ENCODE data around the gene FCGR3A.
"Not testable (repeated sequence)": the region's sequence is repeated elsewhere in the genome, so short reads cannot be mapped to it uniquely, and the experiment has no call there.

FCGR3A gene

GRCh38 chr1:161571703-161572102, 22.1 kb upstream of the FCGR3A start:
- not testable (repeated sequence) for H3K27ac ChIP-seq, H3K4me1 ChIP-seq, H3K9me3 ChIP-seq, H4K20me1 ChIP-seq, H3K9ac ChIP-seq, H3K4me3 ChIP-seq, H3K36me3 ChIP-seq, H3K27me3 ChIP-seq, H3K4me2 ChIP-seq

DNA sequence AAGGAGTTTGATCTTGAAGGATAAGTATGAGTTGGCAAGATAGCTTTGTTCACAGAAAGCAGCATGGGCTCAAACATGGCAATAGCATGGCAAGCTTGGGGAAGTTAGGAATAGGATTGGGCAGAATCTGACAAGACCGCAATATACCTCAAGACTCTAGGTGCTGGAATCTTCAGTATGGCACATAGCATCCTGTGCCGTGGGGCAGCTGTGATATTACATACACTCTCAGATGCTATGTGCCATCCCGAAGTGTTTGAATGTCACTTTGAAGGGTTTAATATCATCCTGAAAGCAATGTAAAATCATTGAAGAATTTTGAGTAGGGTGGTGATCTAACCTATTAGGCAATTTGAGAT, 17.0 kb upstream of the FCGR3A start:
- H3K27ac ChIP-seq, H3K27me3 ChIP-seq, H3K9me3 ChIP-seq, H3K4me1 ChIP-seq, H3K36me3 ChIP-seq, H3K4me2 ChIP-seq, H4K20me1 ChIP-seq, H3K4me3 ChIP-seq, H3K9ac ChIP-seq: not testable (repeated sequence)

DNA sequence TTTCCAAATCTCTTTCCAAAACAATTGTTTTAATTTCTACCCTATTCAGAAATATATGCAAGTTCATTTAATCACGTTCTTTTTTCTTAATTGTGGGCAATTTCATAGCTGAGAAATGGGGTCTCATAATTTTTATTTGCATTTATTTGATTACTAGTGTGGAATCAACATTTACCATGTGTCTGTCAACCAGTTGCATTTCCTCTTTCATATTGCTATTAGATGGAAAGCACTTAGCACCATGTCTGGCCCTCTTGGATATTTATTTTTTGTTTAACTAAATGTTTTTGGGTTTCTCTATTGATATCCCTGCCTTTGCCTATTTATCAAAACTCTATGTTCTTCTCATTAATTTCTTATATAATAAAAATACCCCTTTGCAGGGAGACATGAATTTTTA, 13.9 kb upstream of the FCGR3A start:
- not testable (repeated sequence) for H3K9me3 ChIP-seq, H4K20me1 ChIP-seq, H3K9ac ChIP-seq, H3K4me2 ChIP-seq, H3K4me1 ChIP-seq, H3K27me3 ChIP-seq, H3K27ac ChIP-seq, H3K36me3 ChIP-seq, H3K4me3 ChIP-seq

DNA sequence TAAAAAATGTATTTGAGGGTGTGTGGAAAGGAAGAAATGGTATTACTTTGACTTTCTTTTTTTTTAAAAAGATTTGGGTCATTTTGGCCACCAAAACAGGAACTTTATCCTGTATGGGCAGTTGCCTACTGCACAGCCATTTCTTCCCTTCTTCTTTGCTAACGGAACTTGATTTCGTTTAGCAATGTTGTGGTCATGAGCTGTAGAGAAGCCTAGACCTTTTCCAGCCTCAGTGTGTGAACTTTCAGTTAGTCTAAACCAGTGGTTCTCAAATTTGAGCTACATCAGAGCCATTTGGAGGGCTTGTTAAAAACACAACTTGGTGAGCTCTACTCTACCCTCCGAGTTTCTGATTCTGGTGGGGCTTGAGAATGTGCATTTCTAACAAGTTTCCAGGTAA, 12.8 kb upstream of the FCGR3A start:
- H3K36me3 ChIP-seq, H3K9me3 ChIP-seq, H3K4me3 ChIP-seq, H3K4me1 ChIP-seq, H3K4me2 ChIP-seq, H4K20me1 ChIP-seq, H3K9ac ChIP-seq, H3K27ac ChIP-seq, H3K27me3 ChIP-seq: not testable (repeated sequence)

DNA sequence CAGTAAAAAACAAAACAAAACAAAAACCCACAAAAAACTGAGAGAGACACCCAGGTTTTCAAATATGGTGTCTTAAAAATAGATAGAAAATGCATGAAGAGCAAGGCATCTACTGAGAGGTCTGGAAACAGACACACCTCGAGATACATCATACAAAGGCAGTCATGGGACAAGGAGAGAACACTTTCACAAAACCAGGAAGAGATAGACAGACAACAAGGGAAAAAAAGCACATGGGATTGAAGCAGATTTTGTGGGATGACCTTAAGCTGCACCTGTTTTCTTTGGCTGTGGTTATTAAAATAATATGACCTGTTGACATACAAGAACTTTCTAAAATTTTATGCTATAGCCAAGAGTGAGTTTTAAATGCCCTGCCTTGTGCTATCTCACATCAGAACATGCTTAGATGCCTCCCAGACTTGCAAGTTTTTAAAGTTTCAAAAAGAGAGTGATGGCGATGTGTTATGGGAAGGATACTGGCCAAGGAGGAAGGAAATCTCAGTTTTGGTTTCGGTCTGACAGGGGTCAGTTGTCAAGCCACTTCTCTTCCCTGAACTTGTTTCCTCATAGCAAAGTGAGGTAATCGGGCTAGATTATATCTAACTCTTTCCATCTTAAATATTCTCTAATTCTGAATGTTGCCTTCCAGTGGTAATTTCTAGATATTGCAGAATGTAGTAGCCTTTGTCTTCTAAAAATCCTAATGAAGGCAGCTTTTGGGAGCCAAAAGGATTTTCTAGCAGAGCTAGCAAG, 11.5 kb upstream of the FCGR3A start:
- H3K27ac ChIP-seq, H3K9me3 ChIP-seq, H3K9ac ChIP-seq, H3K36me3 ChIP-seq, H3K4me3 ChIP-seq, H3K4me1 ChIP-seq, H3K27me3 ChIP-seq, H4K20me1 ChIP-seq, H3K4me2 ChIP-seq: not testable (repeated sequence)

DNA sequence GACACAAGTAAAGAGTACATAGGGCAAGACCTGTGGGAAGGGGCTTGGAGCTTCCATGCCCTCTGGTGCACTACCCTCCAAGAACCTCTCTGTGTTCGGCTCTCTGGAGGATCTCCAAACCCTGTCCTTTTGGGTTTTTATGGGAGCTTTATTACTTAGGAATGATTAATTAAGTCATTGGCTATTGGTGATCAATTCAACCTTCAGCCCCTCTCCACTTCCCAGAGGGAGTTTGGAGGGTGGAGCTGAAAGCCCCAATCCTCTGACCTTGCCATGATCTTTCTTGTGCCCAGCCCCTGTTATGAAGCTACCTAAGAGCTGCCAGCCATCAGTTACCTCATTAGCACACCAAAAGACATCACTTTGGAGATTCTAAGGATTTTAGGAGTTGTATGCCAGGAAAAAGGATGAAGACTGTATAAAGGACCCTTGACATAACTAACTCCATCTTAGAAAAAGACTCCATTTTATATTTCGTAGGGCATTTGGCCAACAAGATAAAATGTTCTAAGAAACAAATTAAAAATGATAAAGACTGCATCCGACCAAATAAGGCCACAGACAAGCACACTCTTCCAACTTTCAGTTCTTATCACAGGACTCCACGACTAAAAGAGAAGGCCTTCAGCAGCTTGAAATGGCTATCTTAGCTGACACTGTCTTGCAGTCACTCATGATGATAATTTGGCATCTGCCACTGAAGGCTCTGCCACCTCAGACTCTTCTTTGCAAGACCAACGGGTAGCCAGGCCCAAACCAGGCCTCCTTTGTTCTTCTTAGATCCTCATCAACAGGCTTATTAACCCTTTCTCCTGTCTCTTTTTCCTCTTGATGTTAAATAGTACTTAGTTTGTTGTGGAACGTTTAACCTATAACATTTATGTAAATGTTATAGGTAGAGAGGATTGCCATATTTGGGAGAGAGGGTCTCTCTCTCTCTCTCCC, 8.2 kb upstream of the FCGR3A start:
- H3K4me3 ChIP-seq, H3K27me3 ChIP-seq, H3K27ac ChIP-seq, H3K9ac ChIP-seq, H3K9me3 ChIP-seq, H3K4me1 ChIP-seq, H3K36me3 ChIP-seq, H4K20me1 ChIP-seq, H3K4me2 ChIP-seq: not testable (repeated sequence)

- H3K9me3 ChIP-seq, H3K27ac ChIP-seq, H3K4me2 ChIP-seq, H3K4me3 ChIP-seq, H3K36me3 ChIP-seq, H4K20me1 ChIP-seq, H3K4me1 ChIP-seq, H3K9ac ChIP-seq, H3K27me3 ChIP-seq: not testable (repeated sequence)
These were observed 7.4 kb upstream of the FCGR3A start for GRCh38 chr1:161556990-161557389.

DNA sequence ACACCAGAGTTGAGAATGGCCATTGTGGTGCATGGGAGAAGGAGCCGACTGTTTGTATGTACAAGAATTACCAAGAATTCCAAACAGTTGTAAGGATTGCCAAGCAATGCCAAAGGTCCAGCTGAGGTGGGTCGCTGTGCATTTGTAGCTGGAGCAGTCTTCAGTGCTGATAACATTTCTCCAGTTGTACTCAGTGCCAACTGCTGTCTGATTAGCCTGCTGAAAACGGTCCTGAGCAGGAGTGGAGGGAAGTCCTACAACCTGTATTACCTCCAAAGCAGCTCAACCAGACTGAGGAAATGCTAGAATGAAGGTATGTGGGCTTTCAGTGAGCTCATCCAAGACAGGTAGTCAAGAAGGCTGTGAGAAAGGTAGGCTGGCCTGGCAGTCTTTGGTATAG, 6.5 kb upstream of the FCGR3A start:
- H4K20me1 ChIP-seq, H3K4me3 ChIP-seq, H3K9me3 ChIP-seq, H3K36me3 ChIP-seq, H3K4me2 ChIP-seq, H3K27ac ChIP-seq, H3K27me3 ChIP-seq, H3K9ac ChIP-seq, H3K4me1 ChIP-seq: not testable (repeated sequence)

- not testable (repeated sequence) for H3K27me3 ChIP-seq, H3K9me3 ChIP-seq, H3K36me3 ChIP-seq, H3K4me2 ChIP-seq, H3K27ac ChIP-seq, H3K4me3 ChIP-seq, H4K20me1 ChIP-seq, H3K4me1 ChIP-seq, H3K9ac ChIP-seq
These were observed 5.3 kb upstream of the FCGR3A start for GRCh38 chr1:161554815-161555417.

GRCh38 chr1:161554340-161554739, 4.7 kb upstream of the FCGR3A start:
- not testable (repeated sequence) for H3K36me3 ChIP-seq, H3K4me1 ChIP-seq, H3K9me3 ChIP-seq, H3K4me2 ChIP-seq, H4K20me1 ChIP-seq, H3K4me3 ChIP-seq, H3K27ac ChIP-seq, H3K9ac ChIP-seq, H3K27me3 ChIP-seq

GRCh38 chr1:161553631-161554030, 4.0 kb upstream of the FCGR3A start:
- not testable (repeated sequence) for H3K9ac ChIP-seq, H3K4me3 ChIP-seq, H3K9me3 ChIP-seq, H3K4me2 ChIP-seq, H3K27ac ChIP-seq, H3K27me3 ChIP-seq, H4K20me1 ChIP-seq, H3K4me1 ChIP-seq, H3K36me3 ChIP-seq

DNA sequence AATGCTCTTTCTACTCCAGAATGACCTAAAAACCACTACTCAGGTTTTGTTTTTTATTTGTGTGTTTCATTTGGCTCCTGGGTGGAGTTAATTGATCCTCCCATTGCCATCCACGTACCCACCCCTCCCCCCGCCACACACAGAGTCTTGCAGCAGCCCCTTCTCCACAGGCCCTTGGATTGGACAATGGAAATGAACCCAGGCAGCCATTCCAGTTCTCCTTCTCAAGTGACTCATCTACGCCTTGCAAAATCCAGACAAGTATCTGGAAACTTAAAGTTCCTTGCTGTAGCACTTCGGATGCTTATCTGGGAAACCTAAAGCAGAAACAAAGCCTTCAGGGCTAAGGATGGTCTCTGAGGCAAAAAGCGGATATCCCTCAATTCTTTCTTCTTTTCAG, 1.3 kb upstream of the FCGR3A start:
- H3K27ac ChIP-seq, H3K36me3 ChIP-seq, H4K20me1 ChIP-seq, H3K9ac ChIP-seq, H3K27me3 ChIP-seq, H3K4me2 ChIP-seq, H3K4me3 ChIP-seq, H3K4me1 ChIP-seq, H3K9me3 ChIP-seq: not testable (repeated sequence)

GRCh38 chr1:161548749-161549406, 740 bp downstream of the FCGR3A start:
- H3K9ac ChIP-seq, H3K4me3 ChIP-seq, H3K9me3 ChIP-seq, H3K27ac ChIP-seq, H3K4me1 ChIP-seq, H4K20me1 ChIP-seq, H3K27me3 ChIP-seq, H3K4me2 ChIP-seq, H3K36me3 ChIP-seq: not testable (repeated sequence)

DNA sequence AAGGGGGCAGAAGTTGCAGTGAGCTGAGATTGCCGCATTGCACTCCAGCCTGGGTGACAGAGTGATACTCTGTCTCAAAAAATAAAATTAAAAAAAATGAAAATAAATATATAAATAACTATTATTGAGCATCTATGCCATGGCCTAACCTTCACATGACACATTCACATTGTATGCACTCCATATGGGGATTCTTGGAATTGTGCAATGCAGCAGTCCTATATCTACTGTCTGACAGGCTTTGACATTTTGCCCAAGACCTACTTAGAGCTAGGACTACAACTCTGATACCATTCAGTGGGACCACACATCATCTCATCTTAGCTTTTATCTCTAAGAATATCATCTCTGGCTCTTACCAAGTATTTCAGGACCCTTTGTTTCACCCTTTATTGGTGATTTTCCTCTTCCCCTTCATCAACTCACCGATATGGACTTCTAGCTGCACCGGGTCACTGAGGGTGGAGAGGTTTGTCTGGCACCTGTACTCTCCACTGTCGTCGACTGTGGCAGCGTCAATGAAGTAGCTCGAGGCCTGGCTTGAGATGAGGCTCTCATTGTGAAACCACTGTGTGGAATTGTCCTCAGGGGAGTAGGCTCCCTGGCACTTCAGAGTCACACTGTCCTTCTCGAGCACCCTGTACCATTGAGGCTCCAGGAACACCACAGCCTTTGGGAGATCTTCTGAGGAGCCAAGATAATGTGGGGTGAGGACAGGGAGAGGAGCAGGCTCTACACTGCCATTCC, 1.4 kb downstream of the FCGR3A start:
- not testable (repeated sequence) for H3K27ac ChIP-seq, H3K4me2 ChIP-seq, H3K4me3 ChIP-seq, H3K4me1 ChIP-seq, H4K20me1 ChIP-seq, H3K27me3 ChIP-seq, H3K36me3 ChIP-seq, H3K9ac ChIP-seq, H3K9me3 ChIP-seq
